ENCODE measurements around the gene PPA2.
"Not testable (repeated sequence)": the region's sequence is repeated elsewhere in the genome, so short reads cannot be mapped to it uniquely, and the experiment has no call there.

Gene PPA2

GRCh38 chr4:105470766-105471165 is 3.1 kb downstream of the PPA2 start:
- Mint-ChIP-seq H3K4me3 (peak overlapping the region; percentile 100), H3K36me3 (ENCODE audit: low read depth) (peaks cover 76% of the 10 kb centered on the region), H3K27me3 (no peaks in the 10 kb centered on the region), H3K27ac (no peak overlapping the region), H3K9me3 (no peaks in the 10 kb centered on the region), H3K4me1 (ENCODE audit: low read depth) (peaks cover 57% of the 10 kb centered on the region)
- no peak for DNase-seq

- Mint-ChIP-seq H3K4me3 (no peak overlapping the region), H3K27ac (no peak overlapping the region), H3K9me3 (peaks cover 3% of the 10 kb centered on the region), H3K27me3 (no peaks in the 10 kb centered on the region), H3K36me3 (ENCODE audit: low read depth) (peaks cover 87% of the 10 kb centered on the region), H3K4me1 (ENCODE audit: low read depth) (peaks cover 57% of the 10 kb centered on the region)
- DNase-seq: no peak
These were observed 4.1 kb downstream of the PPA2 start for GRCh38 chr4:105469736-105470135.

- H3K9me3 Mint-ChIP-seq: peaks cover 11% of the 10 kb centered on the region
- H3K27me3 Mint-ChIP-seq: no peaks in the 10 kb centered on the region
- no peak overlapping the region for H3K4me3 Mint-ChIP-seq
- peaks cover 60% of the 10 kb centered on the region for H3K4me1 Mint-ChIP-seq (ENCODE audit: low read depth)
- H3K36me3 Mint-ChIP-seq (ENCODE audit: low read depth): peaks cover 98% of the 10 kb centered on the region
- DNase-seq: no peak
- H3K27ac Mint-ChIP-seq: no peak overlapping the region
These were observed 7.3 kb downstream of the PPA2 start for GRCh38 chr4:105466580-105466979.

- H3K27ac Mint-ChIP-seq, H3K4me3 Mint-ChIP-seq, DNase-seq, H3K27me3 Mint-ChIP-seq: not testable (repeated sequence)
- Mint-ChIP-seq H3K36me3 (ENCODE audit: low read depth) (peaks cover 95% of the 10 kb centered on the region), H3K9me3 (peaks cover 11% of the 10 kb centered on the region), H3K4me1 (ENCODE audit: low read depth) (peaks cover 54% of the 10 kb centered on the region)
These were observed 9.3 kb downstream of the PPA2 start for GRCh38 chr4:105464563-105464962.

GRCh38 chr4:105462576-105462975 is 11.3 kb downstream of the PPA2 start:
- no peak overlapping the region for H3K4me3 Mint-ChIP-seq
- no peak overlapping the region for H3K27ac Mint-ChIP-seq
- no peaks in the 10 kb centered on the region for H3K27me3 Mint-ChIP-seq
- peaks cover 44% of the 10 kb centered on the region for H3K4me1 Mint-ChIP-seq (ENCODE audit: low read depth)
- no peak for DNase-seq
- H3K36me3 Mint-ChIP-seq (ENCODE audit: low read depth): peaks cover 88% of the 10 kb centered on the region
- peaks cover 11% of the 10 kb centered on the region for H3K9me3 Mint-ChIP-seq

GRCh38 chr4:105461621-105462382 is 12.1 kb downstream of the PPA2 start:
- DNase-seq: no peak
- peaks cover 81% of the 10 kb centered on the region for H3K36me3 Mint-ChIP-seq (ENCODE audit: low read depth)
- peaks cover 11% of the 10 kb centered on the region for H3K9me3 Mint-ChIP-seq
- H3K4me3 Mint-ChIP-seq: no peak overlapping the region
- peaks cover 37% of the 10 kb centered on the region for H3K4me1 Mint-ChIP-seq (ENCODE audit: low read depth)
- H3K27ac Mint-ChIP-seq: no peak overlapping the region
- no peaks in the 10 kb centered on the region for H3K27me3 Mint-ChIP-seq

- peaks cover 81% of the 10 kb centered on the region for H3K36me3 Mint-ChIP-seq (ENCODE audit: low read depth)
- peaks cover 40% of the 10 kb centered on the region for H3K4me1 Mint-ChIP-seq (ENCODE audit: low read depth)
- peaks cover 11% of the 10 kb centered on the region for H3K9me3 Mint-ChIP-seq
- no peak overlapping the region for H3K27ac Mint-ChIP-seq
- no peak for DNase-seq
- no peak overlapping the region for H3K4me3 Mint-ChIP-seq
- no peaks in the 10 kb centered on the region for H3K27me3 Mint-ChIP-seq
These were observed 12.6 kb downstream of the PPA2 start for GRCh38 chr4:105461221-105461620.

GRCh38 chr4:105460306-105460705 is 13.6 kb downstream of the PPA2 start:
- Mint-ChIP-seq H3K4me3 (no peak overlapping the region), H3K27me3 (no peaks in the 10 kb centered on the region), H3K9me3 (peaks cover 10% of the 10 kb centered on the region), H3K4me1 (ENCODE audit: low read depth) (peaks cover 47% of the 10 kb centered on the region), H3K36me3 (ENCODE audit: low read depth) (peaks cover 81% of the 10 kb centered on the region), H3K27ac (no peak overlapping the region)
- no peak for DNase-seq

GRCh38 chr4:105458541-105458940 is 15.3 kb downstream of the PPA2 start:
- not testable (repeated sequence) for DNase-seq, H3K27ac Mint-ChIP-seq, H3K9me3 Mint-ChIP-seq, H3K27me3 Mint-ChIP-seq, H3K4me3 Mint-ChIP-seq
- Mint-ChIP-seq H3K4me1 (ENCODE audit: low read depth) (peaks cover 63% of the 10 kb centered on the region), H3K36me3 (ENCODE audit: low read depth) (peaks cover 78% of the 10 kb centered on the region)

- Mint-ChIP-seq H3K27ac (no peak overlapping the region), H3K27me3 (no peaks in the 10 kb centered on the region), H3K9me3 (peaks cover 5% of the 10 kb centered on the region), H3K36me3 (ENCODE audit: low read depth) (peaks cover 78% of the 10 kb centered on the region), H3K4me1 (ENCODE audit: low read depth) (peaks cover 65% of the 10 kb centered on the region), H3K4me3 (no peak overlapping the region)
- DNase-seq: no peak
These were observed 15.9 kb downstream of the PPA2 start for GRCh38 chr4:105458001-105458400.

- no peaks in the 10 kb centered on the region for H3K9me3 Mint-ChIP-seq
- no peak overlapping the region for H3K4me3 Mint-ChIP-seq
- H3K36me3 Mint-ChIP-seq (ENCODE audit: low read depth): peaks cover 76% of the 10 kb centered on the region
- no peak overlapping the region for H3K27ac Mint-ChIP-seq
- H3K27me3 Mint-ChIP-seq: no peaks in the 10 kb centered on the region
- H3K4me1 Mint-ChIP-seq (ENCODE audit: low read depth): peaks cover 55% of the 10 kb centered on the region
- DNase-seq: no peak
These were observed 17.9 kb downstream of the PPA2 start for GRCh38 chr4:105455998-105456397.

GRCh38 chr4:105455182-105455581 is 18.7 kb downstream of the PPA2 start:
- Mint-ChIP-seq H3K4me3 (no peak overlapping the region), H3K36me3 (ENCODE audit: low read depth) (peaks cover 74% of the 10 kb centered on the region), H3K4me1 (ENCODE audit: low read depth) (peaks cover 50% of the 10 kb centered on the region), H3K9me3 (no peaks in the 10 kb centered on the region), H3K27ac (no peak overlapping the region), H3K27me3 (no peaks in the 10 kb centered on the region)
- DNase-seq: no peak

GRCh38 chr4:105453550-105454205 is 20.2 kb downstream of the PPA2 start:
- Mint-ChIP-seq H3K4me3 (peak overlapping the region; percentile 38), H3K27ac (peak overlapping the region; percentile 95), H3K27me3 (no peaks in the 10 kb centered on the region), H3K9me3 (no peaks in the 10 kb centered on the region), H3K36me3 (ENCODE audit: low read depth) (peaks cover 73% of the 10 kb centered on the region), H3K4me1 (ENCODE audit: low read depth) (peaks cover 49% of the 10 kb centered on the region)
- no peak for DNase-seq

GRCh38 chr4:105451346-105451745 is 22.5 kb downstream of the PPA2 start:
- H3K9me3 Mint-ChIP-seq: no peaks in the 10 kb centered on the region
- H3K36me3 Mint-ChIP-seq (ENCODE audit: low read depth): peaks cover 80% of the 10 kb centered on the region
- no peak overlapping the region for H3K4me3 Mint-ChIP-seq
- H3K4me1 Mint-ChIP-seq (ENCODE audit: low read depth): peaks cover 39% of the 10 kb centered on the region
- DNase-seq: no peak
- H3K27ac Mint-ChIP-seq: peak overlapping the region; percentile 50
- H3K27me3 Mint-ChIP-seq: no peaks in the 10 kb centered on the region

- no peak overlapping the region for H3K4me3 Mint-ChIP-seq
- peaks cover 14% of the 10 kb centered on the region for H3K9me3 Mint-ChIP-seq
- DNase-seq: no peak
- peaks cover 51% of the 10 kb centered on the region for H3K36me3 Mint-ChIP-seq (ENCODE audit: low read depth)
- no peak overlapping the region for H3K27ac Mint-ChIP-seq
- no peaks in the 10 kb centered on the region for H3K4me1 Mint-ChIP-seq (ENCODE audit: low read depth)
- no peaks in the 10 kb centered on the region for H3K27me3 Mint-ChIP-seq
These were observed 33.0 kb downstream of the PPA2 start for GRCh38 chr4:105440890-105441289.

Data from activated T-cell treated with anti-CD3 and anti-CD28 coated beads, Interleukin-2, amount 50 U/mL, for 24 hours (primary cell).